SU-DHL-6 (cell line): Measurements from ENCODE around the gene STK32C.

ENCODE experiments used
- H2AFZ ChIP-seq: fragments of 200-600 bp; sonication (generic); 2 replicates; pipeline ENCODE4 v1.6.1; 2014; ENCODE audit warnings: low read depth, mild to moderate bottlenecking, moderate library complexity, mixed read lengths, antibody characterized with exemption, low read length; ENCODE audit not compliant: severe bottlenecking
- H3F3A ChIP-seq: fragments of 200-600 bp; shearing (Covaris generic); 2 replicates; pipeline ENCODE4 v1.6.0; 2016; ENCODE audit warnings: antibody characterized with exemption, mild to moderate bottlenecking; ENCODE audit not compliant: insufficient read depth
- H3K27ac ChIP-seq: fragments of 200-600 bp; sonication (generic); 2 replicates; pipeline ENCODE4 v1.5.1; 2016; ENCODE audit warnings: low read depth, mild to moderate bottlenecking, low read length, moderate library complexity, mixed read lengths
- H3K27me3 ChIP-seq: fragments of 200-600 bp; sonication (generic), shearing (Covaris generic); 2 replicates; pipeline ENCODE4 v1.6.0; 2014; ENCODE audit warnings: mild to moderate bottlenecking, low read length
- H3K36me3 ChIP-seq: fragments of 200-600 bp; sonication (generic); 2 replicates; pipeline ENCODE4 v1.6.1; 2014; ENCODE audit warnings: mild to moderate bottlenecking, low read length, mixed read lengths
- H3K4me2 ChIP-seq: fragments of 300-600, 200-600 bp; shearing (Covaris generic), sonication (generic); 2 replicates; pipeline ENCODE4 v1.6.0; 2014; ENCODE audit warnings: low read length, low read depth, mild to moderate bottlenecking; ENCODE audit not compliant: poor library complexity, severe bottlenecking
- H3K4me3 ChIP-seq: fragments of 200-600 bp; sonication (generic); 2 replicates; pipeline ENCODE4 v1.5.1; 2014; ENCODE audit warnings: antibody characterized with exemption, low read length, mild to moderate bottlenecking, mixed read lengths; ENCODE audit not compliant: insufficient read depth, poor library complexity, severe bottlenecking
- H3K79me2 ChIP-seq: fragments of 200-600 bp; sonication (generic); 2 replicates; pipeline ENCODE4 v1.6.1; 2014; ENCODE audit warnings: mild to moderate bottlenecking, low read length, moderate library complexity; ENCODE audit not compliant: insufficient read depth
- H3K9ac ChIP-seq: fragments of 200-600 bp; sonication (generic); 2 replicates; pipeline ENCODE4 v1.7.0; 2014; ENCODE audit warnings: mild to moderate bottlenecking, low read length
- H3K9me2 ChIP-seq: fragments of 200-600 bp; sonication (generic); replicated peaks from 2 replicates; pipeline ENCODE4 v1.6.1; 2014; ENCODE audit warnings: low read length; ENCODE audit not compliant: insufficient read depth
- H3K9me3 ChIP-seq: fragments of 200-600 bp; sonication (generic); 2 replicates; pipeline ENCODE4 v1.6.1; 2014; ENCODE audit warnings: low read length, mixed read lengths; ENCODE audit not compliant: insufficient read depth
- H4K20me1 ChIP-seq: fragments of 200-600 bp; sonication (generic); 2 replicates; pipeline ENCODE4 v1.6.1; 2014; ENCODE audit warnings: low read depth, mild to moderate bottlenecking, antibody characterized with exemption, low read length, moderate library complexity, mixed read lengths
- EZH2phosphoT487 ChIP-seq: fragments of 200-600 bp; sonication (generic), shearing (Covaris generic); conservative IDR thresholded peaks from 2 replicates; pipeline ENCODE4 v1.6.1; 2018; ENCODE audit warnings: mild to moderate bottlenecking, antibody characterized with exemption, low read length, moderate library complexity, mixed read lengths
- TF ChIP-seq, protein P1 (sequence below): fragments of 200-600 bp; sonication (generic); IDR thresholded peaks from one replicate; pipeline ENCODE4 v1.5.1; 2017; ENCODE audit warnings: antibody characterized with exemption, mild to moderate bottlenecking, low read length, moderate library complexity; ENCODE audit not compliant: insufficient read depth, poor library complexity, severe bottlenecking

Gene STK32C

DNA sequence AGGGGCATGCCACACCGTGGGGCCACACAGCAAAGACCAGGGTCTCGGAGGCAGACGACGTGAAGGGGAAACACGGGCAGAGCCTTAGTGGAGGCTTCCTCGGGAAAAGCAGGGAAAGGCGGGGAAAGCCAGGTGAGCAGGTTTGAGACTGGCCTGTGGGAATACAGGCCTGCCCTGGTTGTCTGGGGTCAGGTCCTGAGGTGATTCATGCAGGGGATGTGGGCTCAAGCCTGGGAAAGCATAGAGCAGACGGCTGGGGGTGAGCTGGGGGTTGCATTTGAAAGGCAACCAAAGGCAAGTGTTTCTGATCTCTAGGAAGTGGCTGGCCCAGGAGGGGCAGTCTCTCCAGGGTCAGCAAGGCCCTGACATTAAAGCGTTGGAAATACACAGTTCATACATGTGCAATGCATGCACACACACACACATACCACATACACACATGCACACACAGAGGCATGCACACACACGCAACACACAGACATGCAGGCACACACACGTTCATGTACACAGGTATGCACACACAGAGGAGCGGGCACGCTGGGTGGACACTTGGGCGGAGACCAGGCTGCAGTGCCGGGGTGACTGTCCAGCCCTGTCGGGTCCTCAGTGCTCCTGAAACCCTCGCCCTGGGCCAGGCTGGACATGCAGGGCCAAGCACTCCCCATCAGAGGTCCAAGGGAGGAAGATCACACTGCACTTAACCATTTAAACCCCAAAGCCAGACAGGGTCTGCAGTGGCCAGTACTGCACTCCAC is 69.2 kb downstream of the STK32C start:
- no peaks in the 10 kb centered on the region for H3K9me3 ChIP-seq
- H3K27ac ChIP-seq, result no peak overlapping the region
- no peak overlapping the region for H2AFZ ChIP-seq
- H3K4me3 ChIP-seq, result no peak overlapping the region
- H3K27me3 ChIP-seq, result no peaks in the 10 kb centered on the region
- no peak overlapping the region for H3K9ac ChIP-seq
- H3K4me2 ChIP-seq, result no peak overlapping the region
- no peaks in the 10 kb centered on the region for H3K9me2 ChIP-seq
- no peaks in the 10 kb centered on the region for H3K36me3 ChIP-seq
- TF ChIP-seq EZH2phosphoT487, result no peak
- no peaks in the 10 kb centered on the region for H3F3A ChIP-seq
- no peaks in the 10 kb centered on the region for H3K79me2 ChIP-seq
- H4K20me1 ChIP-seq, result no peaks in the 10 kb centered on the region

DNA sequence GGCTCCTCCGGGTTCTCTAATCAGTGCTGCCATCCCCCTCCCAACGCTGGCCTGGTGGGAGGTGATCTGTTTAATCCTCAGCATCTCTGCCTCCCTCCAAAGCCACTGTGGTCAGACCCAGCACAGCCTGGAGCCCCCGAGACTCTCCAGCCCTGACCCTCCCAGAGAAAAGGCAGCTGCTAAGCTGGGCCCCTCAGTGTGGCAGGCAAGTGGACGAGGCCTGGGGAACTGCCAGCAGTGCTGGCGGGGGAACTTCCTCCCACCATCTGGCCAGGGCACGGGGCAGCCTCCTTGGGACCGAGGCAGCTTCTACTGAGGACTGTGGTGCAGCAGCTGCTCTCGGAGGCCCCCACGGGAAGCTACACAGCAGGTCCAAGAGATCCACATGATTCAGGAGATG is 69.9 kb downstream of the STK32C start:
- H3F3A ChIP-seq, result no peaks in the 10 kb centered on the region
- TF ChIP-seq EZH2phosphoT487, result no peak
- no peaks in the 10 kb centered on the region for H4K20me1 ChIP-seq
- H3K36me3 ChIP-seq, result no peaks in the 10 kb centered on the region
- no peak overlapping the region for H3K4me2 ChIP-seq
- H3K9ac ChIP-seq, result no peak overlapping the region
- H3K27me3 ChIP-seq, result no peaks in the 10 kb centered on the region
- H2AFZ ChIP-seq, result no peak overlapping the region
- no peak overlapping the region for H3K27ac ChIP-seq
- no peak overlapping the region for H3K4me3 ChIP-seq
- H3K9me2 ChIP-seq, result no peaks in the 10 kb centered on the region
- H3K9me3 ChIP-seq, result no peaks in the 10 kb centered on the region
- no peaks in the 10 kb centered on the region for H3K79me2 ChIP-seq

DNA sequence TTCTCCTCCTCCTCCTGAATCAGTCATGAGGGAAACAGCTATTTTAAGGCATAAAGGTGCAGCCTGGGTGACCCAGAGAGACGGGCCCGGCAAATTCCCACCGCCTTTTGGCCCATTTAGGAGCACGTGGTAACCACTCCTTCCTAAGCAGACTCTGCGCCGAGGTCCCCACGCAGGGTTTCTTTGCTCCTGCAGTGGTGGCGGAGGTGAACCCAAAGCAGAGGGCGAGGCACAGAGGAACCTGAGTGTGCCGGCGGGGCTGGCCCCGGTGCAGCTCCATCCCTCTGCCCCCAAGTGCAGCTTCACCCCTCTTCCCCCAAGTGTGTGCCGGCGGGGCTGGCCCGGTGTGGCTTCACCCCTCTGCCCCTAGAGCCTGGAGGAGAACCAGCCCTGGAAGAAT is 70.4 kb downstream of the STK32C start:
- Histone ChIP-seq H3K4me3 (no peak overlapping the region), H3K9me3 (no peaks in the 10 kb centered on the region), H3K36me3 (no peaks in the 10 kb centered on the region), H3K4me2 (no peak overlapping the region), H3K27me3 (no peaks in the 10 kb centered on the region), H3F3A (no peaks in the 10 kb centered on the region), H3K79me2 (no peaks in the 10 kb centered on the region), H3K9ac (no peak overlapping the region), H3K27ac (no peak overlapping the region), H4K20me1 (no peaks in the 10 kb centered on the region), H2AFZ (no peak overlapping the region), H3K9me2 (no peaks in the 10 kb centered on the region)
- TF ChIP-seq, protein P1, sequence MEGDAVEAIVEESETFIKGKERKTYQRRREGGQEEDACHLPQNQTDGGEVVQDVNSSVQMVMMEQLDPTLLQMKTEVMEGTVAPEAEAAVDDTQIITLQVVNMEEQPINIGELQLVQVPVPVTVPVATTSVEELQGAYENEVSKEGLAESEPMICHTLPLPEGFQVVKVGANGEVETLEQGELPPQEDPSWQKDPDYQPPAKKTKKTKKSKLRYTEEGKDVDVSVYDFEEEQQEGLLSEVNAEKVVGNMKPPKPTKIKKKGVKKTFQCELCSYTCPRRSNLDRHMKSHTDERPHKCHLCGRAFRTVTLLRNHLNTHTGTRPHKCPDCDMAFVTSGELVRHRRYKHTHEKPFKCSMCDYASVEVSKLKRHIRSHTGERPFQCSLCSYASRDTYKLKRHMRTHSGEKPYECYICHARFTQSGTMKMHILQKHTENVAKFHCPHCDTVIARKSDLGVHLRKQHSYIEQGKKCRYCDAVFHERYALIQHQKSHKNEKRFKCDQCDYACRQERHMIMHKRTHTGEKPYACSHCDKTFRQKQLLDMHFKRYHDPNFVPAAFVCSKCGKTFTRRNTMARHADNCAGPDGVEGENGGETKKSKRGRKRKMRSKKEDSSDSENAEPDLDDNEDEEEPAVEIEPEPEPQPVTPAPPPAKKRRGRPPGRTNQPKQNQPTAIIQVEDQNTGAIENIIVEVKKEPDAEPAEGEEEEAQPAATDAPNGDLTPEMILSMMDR, result no peak
- no peak for TF ChIP-seq EZH2phosphoT487

DNA sequence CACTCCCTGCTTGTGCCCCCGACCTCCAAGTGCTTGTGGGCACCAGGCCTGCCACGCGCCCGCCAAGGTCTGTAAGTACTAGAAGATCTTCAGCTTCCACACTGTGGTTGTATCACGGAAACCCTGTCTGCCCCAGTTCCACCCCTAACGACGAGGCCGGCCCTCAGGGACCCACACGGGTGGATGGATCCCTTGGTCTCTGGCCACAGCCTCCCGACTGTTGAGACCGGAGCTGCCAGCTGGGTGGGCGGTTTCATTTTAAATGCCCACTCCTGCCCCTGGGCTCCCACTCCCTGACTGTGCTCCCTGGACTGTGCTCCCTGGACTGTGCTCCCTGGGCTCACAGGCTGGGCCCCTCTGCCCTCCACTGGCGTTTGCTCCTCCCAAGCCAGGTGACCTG is 70.9 kb downstream of the STK32C start:
- TF ChIP-seq, protein P1, result no peak
- no peak for TF ChIP-seq EZH2phosphoT487
- H3K79me2 ChIP-seq, result no peaks in the 10 kb centered on the region
- H3K36me3 ChIP-seq, result no peaks in the 10 kb centered on the region
- no peak overlapping the region for H3K4me3 ChIP-seq
- no peaks in the 10 kb centered on the region for H3K9me3 ChIP-seq
- no peak overlapping the region for H3K4me2 ChIP-seq
- H3K9me2 ChIP-seq, result no peaks in the 10 kb centered on the region
- H2AFZ ChIP-seq, result no peak overlapping the region
- no peaks in the 10 kb centered on the region for H3F3A ChIP-seq
- no peaks in the 10 kb centered on the region for H4K20me1 ChIP-seq
- H3K27ac ChIP-seq, result no peak overlapping the region
- H3K27me3 ChIP-seq, result no peaks in the 10 kb centered on the region
- no peak overlapping the region for H3K9ac ChIP-seq
